A673 (cell line): ENCODE results near the gene GCNT3. TPM values are rescaled to one million over a fixed set of nuclear protein-coding genes. Genes with fewer than 3 reads are reported as not detected.
A peak's percentile ranks its signal among the peaks of the same experiment; 100 is the strongest.

Experiments
- Bru-seq: library from RNA; stranded (reverse); fragments of 400-500 nt; gene quantifications from one replicate; lab custom pipeline; 2021; lab: Mats Ljungman, UMichigan
- BruChase-seq, 2 experiments: library from RNA; stranded (reverse); fragments of 400-500 nt; gene quantifications; one replicate each; lab custom pipeline; 2021; lab: Mats Ljungman, UMichigan
- BruUV-seq: library from RNA; stranded (reverse); fragments of 400-500 nt; replicated peaks from 2 replicates; lab custom pipeline; 2021; lab: Mats Ljungman, UMichigan
- CTCF ChIA-PET: fragments of 300-600 bp; sonication (Branson Sonifier 250); formaldehyde crosslinking; loops from one replicate; lab custom pipeline; 2022; ENCODE audit warnings: antibody characterized with exemption; lab: Charles Lee
- POLR2A ChIA-PET: fragments of 300-600 bp; sonication (Branson Sonifier 250); formaldehyde crosslinking; loops from one replicate; lab custom pipeline; 2022; ENCODE audit warnings: antibody characterized with exemption; ENCODE audit not compliant: low non-redundant PET; lab: Charles Lee
- DNase-seq: peaks from one replicate; pipeline ENCODE4 v3.0.0-alpha.2; 2015; ENCODE audit warnings: low spot score
- H3K27ac ChIP-seq: fragments of 200-600 bp; sonication (generic); 2 replicates; pipeline ENCODE4 v1.5.1; 2016; ENCODE audit warnings: mixed run types, low read depth, mild to moderate bottlenecking, mixed read lengths, antibody characterized with exemption, low read length; ENCODE audit not compliant: poor library complexity, severe bottlenecking
- H3K27me3 ChIP-seq: fragments of 200-600 bp; sonication (generic); replicated peaks from 2 replicates; pipeline ENCODE4 v1.6.1; 2017; ENCODE audit warnings: mixed run types, low read depth, mild to moderate bottlenecking, mixed read lengths, antibody characterized with exemption, low read length; ENCODE audit not compliant: insufficient read depth, poor library complexity
- H3K36me3 ChIP-seq: fragments of 200-600 bp; sonication (generic); 2 replicates; pipeline ENCODE4 v1.6.1; 2016; ENCODE audit warnings: mixed run types, mild to moderate bottlenecking, mixed read lengths, antibody characterized with exemption, low read length; ENCODE audit not compliant: insufficient read depth, poor library complexity, severe bottlenecking
- H3K4me1 ChIP-seq: fragments of 200-600 bp; sonication (generic); 2 replicates; pipeline ENCODE4 v1.6.1; 2017; ENCODE audit warnings: mixed run types, mild to moderate bottlenecking, mixed read lengths, antibody characterized with exemption, low read length; ENCODE audit not compliant: insufficient read depth, poor library complexity, severe bottlenecking
- H3K4me3 ChIP-seq: fragments of 200-600 bp; sonication (generic); 2 replicates; pipeline ENCODE4 v1.5.1; 2016; ENCODE audit warnings: low read depth, mixed run types, mild to moderate bottlenecking, mixed read lengths, low read length; ENCODE audit not compliant: poor library complexity, severe bottlenecking
- H3K9me3 ChIP-seq: fragments of 200-600 bp; sonication (generic); 2 replicates; pipeline ENCODE4 v1.6.1; 2016; ENCODE audit warnings: mixed run types, low read depth, mild to moderate bottlenecking, mixed read lengths, antibody characterized with exemption, low read length; ENCODE audit not compliant: poor library complexity, severe bottlenecking
- CTCF ChIP-seq: fragments of 300-800, 200-600 bp; sonication (generic); conservative IDR thresholded peaks from 2 replicates; pipeline ENCODE4 v1.5.1; 2017; ENCODE audit warnings: low read depth, mild to moderate bottlenecking, antibody characterized with exemption, low read length, moderate library complexity, mixed read lengths
- EZH2 ChIP-seq: fragments of 200-600 bp; sonication (generic); IDR thresholded peaks from 2 replicates; pipeline ENCODE4 v1.6.1; 2017; ENCODE audit warnings: borderline replicate concordance, low read depth, mild to moderate bottlenecking, mixed read lengths, antibody characterized with exemption, low read length; ENCODE audit not compliant: poor library complexity, severe bottlenecking
- intact Hi-C: fragments of 100-400 bp; cut with micrococcal nuclease; formaldehyde crosslinking; loops from one replicate; pipeline ENCODE4 v1.10.0; 2022; ENCODE audit not compliant: unreplicated experiment
- long read RNA-seq: library from polyadenylated mRNA; stranded (forward); transcript quantifications from one replicate; pipeline ENCODE4 v2.0.0, GENCODE V29; 2022
- total RNA-seq: library from RNA; stranded (reverse); gene quantifications from 2 replicates; pipeline ENCODE4 v1.2.3, GENCODE V29; 2021

Gene GCNT3, protein sequence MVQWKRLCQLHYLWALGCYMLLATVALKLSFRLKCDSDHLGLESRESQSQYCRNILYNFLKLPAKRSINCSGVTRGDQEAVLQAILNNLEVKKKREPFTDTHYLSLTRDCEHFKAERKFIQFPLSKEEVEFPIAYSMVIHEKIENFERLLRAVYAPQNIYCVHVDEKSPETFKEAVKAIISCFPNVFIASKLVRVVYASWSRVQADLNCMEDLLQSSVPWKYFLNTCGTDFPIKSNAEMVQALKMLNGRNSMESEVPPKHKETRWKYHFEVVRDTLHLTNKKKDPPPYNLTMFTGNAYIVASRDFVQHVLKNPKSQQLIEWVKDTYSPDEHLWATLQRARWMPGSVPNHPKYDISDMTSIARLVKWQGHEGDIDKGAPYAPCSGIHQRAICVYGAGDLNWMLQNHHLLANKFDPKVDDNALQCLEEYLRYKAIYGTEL
- total RNA-seq (not detected in 2 replicates), Bru-seq, nascent RNA (not detected), BruChase-seq, experiment 1, labeled RNA remaining after a 2-hour chase (percentile 7 among the genes with signal in this experiment), BruChase-seq, experiment 2, labeled RNA remaining after a 6-hour chase (not detected)
- long read RNA-seq = 0 reads

DNA sequence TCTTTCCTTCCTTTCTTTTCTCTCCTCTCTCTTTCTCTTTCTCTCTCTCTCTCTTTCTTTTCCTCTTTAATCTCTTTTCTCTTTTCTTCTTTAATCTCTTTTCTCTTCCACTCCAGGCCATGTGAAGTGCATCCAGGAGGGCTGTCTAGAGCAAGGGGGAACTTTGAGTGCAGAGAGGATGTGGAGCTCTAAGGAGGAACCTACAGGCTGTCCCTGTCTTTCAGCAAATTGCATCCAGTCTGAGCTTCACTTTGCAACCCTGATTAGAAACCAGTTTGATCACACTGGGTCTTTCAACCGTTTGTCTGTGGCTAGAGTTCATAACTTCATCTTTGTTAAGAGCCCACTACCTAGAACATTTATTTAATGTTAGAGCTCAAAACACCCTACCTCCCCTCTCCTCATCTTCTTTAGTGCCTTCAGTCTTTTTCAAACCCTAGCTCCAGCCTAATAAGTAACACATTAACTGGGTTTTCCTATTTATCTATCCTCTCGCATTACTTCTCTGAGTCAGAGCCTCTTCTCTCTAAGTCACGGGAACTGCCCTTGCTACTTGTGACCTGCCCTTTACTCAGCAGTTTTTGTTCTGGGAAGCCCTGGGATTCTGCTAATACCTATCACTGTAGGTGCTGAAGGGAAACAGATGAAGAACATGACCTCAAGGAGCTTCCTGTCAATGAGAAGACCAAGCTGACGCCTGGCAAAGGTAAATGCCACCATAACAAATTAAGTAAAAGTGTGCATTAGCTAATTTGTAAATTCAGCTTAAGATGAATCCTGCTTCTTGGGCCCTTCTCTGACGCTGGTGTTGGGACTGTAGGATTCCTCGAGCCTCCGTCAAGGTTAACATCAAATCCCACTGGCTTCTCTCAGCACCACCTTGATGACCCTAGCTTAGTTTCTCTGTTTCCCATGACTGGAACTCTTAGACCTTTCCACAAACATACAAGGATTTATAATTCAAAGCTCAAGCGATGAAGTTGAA is at the start of gene GCNT3:
GCNT3 (plus strand) TSS at position 508 of the 985 bp plus-strand sequence. CDS start 6,456 bp downstream, outside the sequence.
- POLR2A ChIA-PET = no interaction called here
- peaks cover 4% of the 10 kb centered on the region for H3K27me3 ChIP-seq
- H3K36me3 ChIP-seq = no peaks in the 10 kb centered on the region
- H3K27ac ChIP-seq = no peak within 1 kb of the TSS
- CTCF ChIA-PET = no interaction called here
- no peaks in the 10 kb centered on the region for H3K9me3 ChIP-seq
- TF ChIP-seq EZH2 (no peak), CTCF (no peak)
- DNase-seq = no peak
- BruUV-seq = no TSS peak
- H3K4me3 ChIP-seq = no peak within 1 kb of the TSS
- H3K4me1 ChIP-seq = no peaks in the 10 kb centered on the region
- intact Hi-C loops = no loop called here

GRCh38 chr15:59562448-59563186 is 49.0 kb upstream of the GCNT3 start:
- POLR2A ChIA-PET = no interaction called here
- Histone ChIP-seq H3K27ac (no peak overlapping the region), H3K4me1 (no peaks in the 10 kb centered on the region), H3K27me3 (no peaks in the 10 kb centered on the region), H3K36me3 (no peaks in the 10 kb centered on the region), H3K9me3 (peaks cover 10% of the 10 kb centered on the region), H3K4me3 (no peak overlapping the region)
- CTCF ChIA-PET = no interaction called here
- DNase-seq = no peak
- peak; percentile 36; the same call in 1 of the 2 replicates for TF ChIP-seq CTCF
- TF ChIP-seq EZH2 = no peak
- intact Hi-C loops = no loop called here
- BruUV-seq = no TSS peak
